ENCODE measurements around the gene STK36. TPM values are rescaled to one million over a fixed set of nuclear protein-coding genes. Genes with fewer than 3 reads are reported as not detected.

STK36 gene
- total RNA-seq, 1 experiment from 2014 or later = 47.7 TPM

DNA sequence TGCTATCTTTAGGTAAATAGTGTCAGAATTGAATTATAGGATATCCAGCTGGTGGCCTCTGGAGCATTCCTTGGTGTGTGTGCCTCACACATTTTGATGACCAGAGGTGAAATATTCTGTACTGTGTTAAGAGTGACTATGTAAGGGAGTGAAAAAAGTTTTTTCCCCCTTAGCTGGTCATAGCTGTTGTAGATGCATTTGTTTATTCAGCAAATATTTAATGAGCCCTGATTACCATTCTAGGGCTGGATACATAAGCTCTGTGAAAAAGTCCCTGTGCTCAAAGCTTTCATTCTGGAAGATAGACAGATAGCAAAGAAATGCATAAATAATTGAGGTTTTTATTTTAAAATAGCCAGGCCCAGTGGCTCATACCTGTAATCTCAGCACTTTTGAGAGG is 49.6 kb downstream of the STK36 start (continued):
- no peak for TF ChIP-seq ETV6 (CRISPR knock-in tag; IDR thresholded peaks at IDR 0.05)

DNA sequence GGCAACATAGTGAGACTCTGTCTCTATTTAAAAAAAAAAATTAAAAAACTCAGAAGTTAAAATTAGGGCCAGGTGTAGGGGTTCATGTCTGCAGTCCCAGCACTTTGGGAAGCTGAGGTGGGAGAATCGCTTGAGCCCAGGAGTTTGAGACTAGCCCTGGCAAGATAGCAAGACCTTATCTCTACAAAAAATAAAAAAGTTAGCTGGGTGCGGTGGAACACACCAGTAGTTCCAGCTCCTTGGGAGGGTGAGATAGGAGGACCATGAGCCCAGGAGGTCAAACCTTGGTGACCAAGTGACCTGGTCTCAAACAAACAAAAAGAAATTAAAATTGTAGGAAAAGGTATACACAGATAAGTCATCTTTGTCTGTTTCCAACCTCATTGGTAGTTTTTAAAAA is 50.0 kb downstream of the STK36 start:
- no peak for ATAC-seq
- H3K36me3 Mint-ChIP-seq = peaks cover 27% of the 10 kb centered on the region
- POLR2A ChIA-PET = no interaction called here
- no peak overlapping the region for H3K4me3 Mint-ChIP-seq
- CTCF ChIA-PET = interaction anchor here (0.8 to 3.5 kb wide), 5 partner anchors 11 to 258 kb away, joined by 3 to 30 read pairs (median 5); partner anchors contain the start of gene TTLL4
- H3K4me1 Mint-ChIP-seq = peaks cover 43% of the 10 kb centered on the region
- no peak for DNase-seq (ENCODE audit: low spot score)
- no peak overlapping the region for H3K27ac Mint-ChIP-seq
- H3K27me3 Mint-ChIP-seq (ENCODE audit: low read depth) = no peaks in the 10 kb centered on the region; the same call in 1 of the 2 replicates
- H3K9me3 Mint-ChIP-seq = peaks cover 13% of the 10 kb centered on the region
- TF ChIP-seq MYBL2 (CRISPR knock-in tag; IDR thresholded peaks at IDR 0.05) (no peak), RORB (CRISPR knock-in tag; IDR thresholded peaks at IDR 0.05) (no peak), MAX (CRISPR knock-in tag; IDR thresholded peaks at IDR 0.05) (no peak)

GRCh38 chr2:218722419-218722818 is 50.5 kb downstream of the STK36 start:
- no peak for ATAC-seq
- Mint-ChIP-seq H3K27ac (peak overlapping the region; percentile 76), H3K27me3 (ENCODE audit: low read depth) (no peaks in the 10 kb centered on the region; the same call in 1 of the 2 replicates), H3K4me1 (peaks cover 43% of the 10 kb centered on the region), H3K36me3 (peaks cover 31% of the 10 kb centered on the region), H3K4me3 (no peak overlapping the region), H3K9me3 (peaks cover 16% of the 10 kb centered on the region)
- TF ChIP-seq JAZF1 (CRISPR knock-in tag; IDR thresholded peaks at IDR 0.05) (no peak), NFATC4 (CRISPR knock-in tag; IDR thresholded peaks at IDR 0.05) (no peak), ATF1 (CRISPR knock-in tag; IDR thresholded peaks at IDR 0.05) (no peak), E2F4 (CRISPR knock-in tag; IDR thresholded peaks at IDR 0.05; ENCODE audit: borderline replicate concordance, low read depth) (no peak), ZNF671 (CRISPR knock-in tag; IDR thresholded peaks at IDR 0.05) (no peak), ZBTB21 (CRISPR knock-in tag; IDR thresholded peaks at IDR 0.05; ENCODE audit: borderline replicate concordance) (no peak), ZNF219 (CRISPR knock-in tag; IDR thresholded peaks at IDR 0.05; ENCODE audit: borderline replicate concordance) (no peak), ZNF138 (CRISPR knock-in tag; conservative IDR thresholded peaks at IDR 0.05) (no peak), MLX (CRISPR knock-in tag; IDR thresholded peaks at IDR 0.05) (no peak)
- TF ChIP-seq, protein P1, sequence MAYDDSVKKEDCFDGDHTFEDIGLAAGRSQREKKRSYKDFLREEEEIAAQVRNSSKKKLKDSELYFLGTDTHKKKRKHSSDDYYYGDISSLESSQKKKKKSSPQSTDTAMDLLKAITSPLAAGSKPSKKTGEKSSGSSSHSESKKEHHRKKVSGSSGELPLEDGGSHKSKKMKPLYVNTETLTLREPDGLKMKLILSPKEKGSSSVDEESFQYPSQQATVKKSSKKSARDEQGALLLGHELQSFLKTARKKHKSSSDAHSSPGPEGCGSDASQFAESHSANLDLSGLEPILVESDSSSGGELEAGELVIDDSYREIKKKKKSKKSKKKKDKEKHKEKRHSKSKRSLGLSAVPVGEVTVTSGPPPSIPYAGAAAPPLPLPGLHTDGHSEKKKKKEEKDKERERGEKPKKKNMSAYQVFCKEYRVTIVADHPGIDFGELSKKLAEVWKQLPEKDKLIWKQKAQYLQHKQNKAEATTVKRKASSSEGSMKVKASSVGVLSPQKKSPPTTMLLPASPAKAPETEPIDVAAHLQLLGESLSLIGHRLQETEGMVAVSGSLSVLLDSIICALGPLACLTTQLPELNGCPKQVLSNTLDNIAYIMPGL (CRISPR knock-in tag; IDR thresholded peaks at IDR 0.05) = no peak
- TF ChIP-seq, protein P2, sequence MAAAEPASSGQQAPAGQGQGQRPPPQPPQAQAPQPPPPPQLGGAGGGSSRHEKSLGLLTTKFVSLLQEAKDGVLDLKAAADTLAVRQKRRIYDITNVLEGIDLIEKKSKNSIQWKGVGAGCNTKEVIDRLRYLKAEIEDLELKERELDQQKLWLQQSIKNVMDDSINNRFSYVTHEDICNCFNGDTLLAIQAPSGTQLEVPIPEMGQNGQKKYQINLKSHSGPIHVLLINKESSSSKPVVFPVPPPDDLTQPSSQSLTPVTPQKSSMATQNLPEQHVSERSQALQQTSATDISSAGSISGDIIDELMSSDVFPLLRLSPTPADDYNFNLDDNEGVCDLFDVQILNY (CRISPR knock-in tag; IDR thresholded peaks at IDR 0.05) = no peak
- no peak for DNase-seq (ENCODE audit: low spot score)
- POLR2A ChIA-PET = no interaction called here
- CTCF ChIA-PET = interaction anchor here (0.6 to 3.5 kb wide), 7 partner anchors 12 to 307 kb away, joined by 3 to 30 read pairs (median 3); partner anchors contain the start of gene TTLL4

Measured in WTC11 (cell line).